Kidney (tissue), 14 donors: ENCODE measurements around the gene L1CAM. TPM values are rescaled to one million over a fixed set of nuclear protein-coding genes. Genes with fewer than 3 reads are reported as not detected.

Source experiments
- DNase-seq, 5 donors: peaks; one replicate each; pipeline ENCODE4 v3.0.0-alpha.2; 2013 to 2020
- FAIRE-seq: peaks from 2 replicates; lab custom pipeline; 2012; peaks lifted over from hg19 to GRCh38; lab: Jason Lieb, UNC
- H3K27ac ChIP-seq, 2 donors: one replicate each; pipeline ENCODE4 v1.7.0; 2013; ENCODE audit warnings: low read depth in 2 of 2, low read length in 2 of 2, inconsistent platforms in 1 of 2
- H3K27me3 ChIP-seq: one replicate; pipeline ENCODE4 v1.7.1; 2013; ENCODE audit warnings: low read length, inconsistent platforms; ENCODE audit not compliant: control insufficient read depth, insufficient read depth
- H3K36me3 ChIP-seq, 3 donors: one replicate each; pipeline versions ENCODE4 v1.7.0 to v1.7.1; 2013; ENCODE audit warnings: low read length in 3 of 3, control low read depth in 1 of 3, inconsistent platforms in 1 of 3; ENCODE audit not compliant: insufficient read depth in 3 of 3, control insufficient read depth in 2 of 3
- H3K4me1 ChIP-seq, 3 donors: one replicate each; pipeline versions ENCODE4 v1.7.0 to v1.7.1; 2013; ENCODE audit warnings: low read length in 3 of 3, inconsistent platforms in 1 of 3, low read depth in 1 of 3; ENCODE audit not compliant: control insufficient read depth in 2 of 3, insufficient read depth in 2 of 3
- H3K4me3 ChIP-seq, 3 donors: one replicate each; pipeline versions ENCODE4 v1.7.0 to v1.8.1; 2013; ENCODE audit warnings: low read length in 3 of 3, control low read depth in 1 of 3, inconsistent platforms in 1 of 3
- H3K9ac ChIP-seq, 3 donors: one replicate each; pipeline versions ENCODE4 v1.7.0 to v1.7.1; 2013; ENCODE audit warnings: low read length in 3 of 3, control low read depth in 1 of 3, inconsistent platforms in 1 of 3
- H3K9me3 ChIP-seq, 3 donors: one replicate each; pipeline versions ENCODE4 v1.7.0 to v1.7.1; 2013; ENCODE audit warnings: low read length in 3 of 3, control low read depth in 1 of 3, inconsistent platforms in 1 of 3; ENCODE audit not compliant: control insufficient read depth in 2 of 3, insufficient read depth in 1 of 3
- CTCF ChIP-seq: IDR thresholded peaks from 3 replicates; pipeline ENCODE4 v1.5.1; 2012; ENCODE audit warnings: mild to moderate bottlenecking, moderate library complexity, borderline replicate concordance; ENCODE audit not compliant: insufficient read depth; ENCODE audit errors: extremely low read depth
- intact Hi-C: fragments of 100-400 bp; cut with DNase I; formaldehyde crosslinking; loops from one replicate; pipeline ENCODE4 v1.11.1; 2022
- polyA plus RNA-seq: library from polyadenylated mRNA; stranded (reverse); fragments of 350-450 nt; fragmentation: Illumina TruSeq; extraction: RNeasy Lipid Tissue Mini Kit (QIAGEN cat#74804); gene quantifications from one replicate; pipeline ENCODE4 v1.2.3, GENCODE V29; 2014; ENCODE audit warnings: low read depth, low replicate concordance; ENCODE audit not compliant: insufficient read depth
- total RNA-seq: library from RNA; stranded (reverse); fragmentation: NEBNext Ultra II Directional; extraction: Animal tissue kit (Norgen Biotek cat#: 25700); gene quantifications from one replicate; pipeline ENCODE4 v1.2.1, GENCODE V29; 2021
- donor health status: control.
- donor health status: control.
- donor health status: control.
- donor health status: control.
- donor health status: control.
- donor health status: DM: yes; HTN: yes; CAD: no.
- donor health status: Normal renal cell carcinoma (clear cell type).

The L1CAM gene
- total and polyA plus RNA-seq, 2 donors from 2014 or later: 26.1 to 71.9 TPM

GRCh38 chrX:153830640-153831428 is 55.1 kb downstream of the L1CAM start:
- no peaks in the 10 kb centered on the region for H3K4me1 ChIP-seq
- no peaks in the 10 kb centered on the region for H3K27me3 ChIP-seq
- no peak overlapping the region for H3K27ac ChIP-seq
- no peaks in the 10 kb centered on the region for H3K9me3 ChIP-seq
- no peak for TF ChIP-seq CTCF
- H3K36me3 ChIP-seq: no peaks in the 10 kb centered on the region
- H3K9ac ChIP-seq: no peak overlapping the region
- FAIRE-seq (no peak), DNase-seq (peak in 1 of 5 donors; percentile 13)
- no peak overlapping the region for H3K4me3 ChIP-seq
- intact Hi-C loops: no loop called here

- intact Hi-C loops: no loop called here
Observed at GRCh38 chrX:153829799-153830639, 56.0 kb downstream of the L1CAM start, which contains the start of gene PDZD4. Gene PDZD4 (minus strand): TSS chrX:153830544. CDS start chrX:153830298, 246 bp downstream.

GRCh38 chrX:153829549-153829798 is 56.5 kb downstream of the L1CAM start:
- intact Hi-C loops: no loop called here
- Histone ChIP-seq H3K36me3 (no peaks in the 10 kb centered on the region), H3K9me3 (no peaks in the 10 kb centered on the region), H3K27me3 (no peaks in the 10 kb centered on the region), H3K27ac (no peak overlapping the region), H3K4me1 (no peaks in the 10 kb centered on the region), H3K9ac (no peak overlapping the region), H3K4me3 (no peak overlapping the region)
- DNase-seq: peak in 1 of 5 donors; percentile 14
- no peak for FAIRE-seq
- TF ChIP-seq CTCF: no peak

More at GRCh38 chrX:153829799-153830639, 56.0 kb downstream of the L1CAM start, which contains the start of gene PDZD4:
- no peaks in the 10 kb centered on the region for H3K9me3 ChIP-seq
- no peak within 1 kb of the TSS for H3K27ac ChIP-seq
- H3K27me3 ChIP-seq: no peaks in the 10 kb centered on the region
- no peak within 1 kb of the TSS for H3K4me3 ChIP-seq
- FAIRE-seq (no peak), DNase-seq (no peak)
- no peak within 1 kb of the TSS for H3K9ac ChIP-seq
- no peaks in the 10 kb centered on the region for H3K4me1 ChIP-seq
- no peaks in the 10 kb centered on the region for H3K36me3 ChIP-seq
- TF ChIP-seq CTCF: no peak
